OCI-M2 (cell line): ENCODE results near the gene EHMT1.
"Not testable (repeated sequence)": the region's sequence is repeated elsewhere in the genome, so short reads cannot be mapped to it uniquely, and the experiment has no call there.

Source experiments
- DNase-seq: peaks from one replicate; lab custom pipeline; 2025; ENCODE audit not compliant: unreplicated experiment; lab: John Stamatoyannopoulos, UW

Gene EHMT1

DNA sequence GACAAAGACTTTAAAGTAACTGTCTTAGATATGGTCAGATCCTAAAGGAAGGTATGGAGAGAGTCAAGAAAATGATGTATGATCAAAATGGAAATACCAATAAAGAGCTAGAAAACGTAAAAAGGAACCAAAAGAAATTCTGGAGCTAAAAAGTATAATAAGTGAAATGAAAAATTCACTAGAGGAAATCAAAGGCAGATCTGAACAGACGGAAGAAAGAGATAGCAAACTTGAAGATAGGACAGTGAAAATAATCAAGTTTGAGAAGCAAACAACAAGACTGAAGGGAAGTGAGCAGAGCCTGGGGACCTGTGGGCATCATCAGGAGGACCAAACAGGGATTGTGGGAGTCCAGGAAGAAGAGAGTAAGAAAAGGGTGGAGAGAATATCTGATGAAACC lies 115.4 kb downstream of the EHMT1 start:
- no peak for DNase-seq

DNA sequence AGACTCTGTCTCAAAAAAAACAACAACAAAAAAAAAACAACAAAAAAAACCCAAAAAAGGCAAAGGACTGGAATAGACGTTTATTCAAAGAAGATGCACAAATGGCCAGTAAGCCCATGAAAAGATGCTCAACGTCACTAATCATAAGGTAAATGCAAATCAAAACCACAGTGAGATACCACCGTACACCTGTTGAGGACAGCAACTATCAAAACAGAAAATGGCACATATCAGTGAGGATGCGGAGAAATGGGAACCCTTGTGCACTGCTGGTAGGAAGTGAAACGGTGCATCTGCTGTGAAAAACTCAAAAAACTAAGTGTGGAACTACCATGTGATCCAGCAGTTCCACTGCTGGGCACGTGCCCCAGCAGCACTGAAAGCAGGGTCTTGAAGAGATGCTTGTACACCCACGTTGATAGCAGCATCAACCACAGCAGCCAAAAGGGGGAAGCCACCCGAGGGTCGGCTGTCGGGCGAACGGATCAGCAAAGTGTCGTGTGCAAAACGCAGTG lies 119.4 kb downstream of the EHMT1 start:
- not testable (repeated sequence) for DNase-seq

DNA sequence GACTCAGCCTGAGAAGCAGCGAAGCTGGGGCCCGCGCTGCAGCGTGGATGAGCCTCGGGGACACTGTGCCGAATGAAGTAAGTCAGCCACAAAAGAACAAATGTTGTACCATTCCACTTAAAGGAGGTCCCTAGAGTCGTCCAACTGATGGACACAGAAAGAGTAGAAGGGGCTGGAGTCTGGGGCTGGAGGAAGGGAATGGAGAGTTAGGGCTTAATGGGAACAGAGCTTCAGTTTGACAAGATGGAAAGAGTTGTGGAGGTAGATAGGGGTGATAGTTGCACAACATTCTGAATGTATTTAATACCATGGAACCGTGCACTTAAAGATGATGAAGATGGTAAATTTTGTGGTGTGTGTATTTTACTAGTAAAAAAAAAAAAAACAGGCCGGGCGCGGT lies 119.9 kb downstream of the EHMT1 start:
- no peak for DNase-seq

DNA sequence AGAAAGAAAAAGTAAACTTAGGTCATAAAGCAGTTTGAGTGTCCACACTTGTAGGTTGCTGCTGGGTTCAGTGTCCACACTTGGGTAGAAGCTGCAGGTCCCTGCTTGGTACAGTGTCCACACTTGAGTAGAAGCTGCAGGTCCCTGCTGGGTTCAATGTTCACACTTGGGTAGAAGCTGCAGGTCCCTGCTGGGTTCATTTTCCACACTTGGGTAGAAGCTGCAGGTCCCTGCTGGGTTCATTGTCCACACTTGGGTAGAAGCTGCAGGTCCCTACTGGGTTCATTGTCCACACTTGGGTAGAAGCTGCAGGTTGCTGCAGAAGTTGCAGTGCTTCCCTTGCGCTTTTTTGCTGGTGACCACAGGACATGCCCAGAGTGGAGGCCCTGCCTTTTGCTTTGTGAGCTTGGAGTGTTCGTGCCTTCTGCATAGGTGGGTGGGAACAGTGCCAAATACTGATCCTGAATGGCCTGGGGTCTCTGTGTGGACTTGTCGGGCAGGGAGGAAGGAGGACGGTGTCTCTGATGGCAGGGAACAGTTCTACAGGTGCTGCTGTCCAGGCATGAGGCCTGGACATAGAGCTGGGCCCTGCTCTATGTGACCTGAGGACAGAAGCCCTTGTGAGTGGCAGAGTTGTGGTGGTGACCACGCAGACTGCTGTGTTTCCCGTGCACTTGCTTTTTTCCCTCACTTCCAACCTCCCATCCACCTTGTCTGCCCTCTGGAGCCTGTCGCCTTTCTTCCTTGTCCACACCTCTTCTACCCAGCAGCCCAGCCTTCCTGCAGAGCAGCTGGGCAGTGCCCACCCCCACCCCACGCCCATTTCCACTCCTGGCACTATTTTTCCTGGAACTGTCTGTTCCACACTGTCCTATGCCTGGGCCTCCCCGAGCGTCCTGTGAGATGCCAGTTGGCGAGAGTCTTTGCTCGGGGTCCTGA lies 120.8 kb downstream of the EHMT1 start:
- no peak for DNase-seq

DNA sequence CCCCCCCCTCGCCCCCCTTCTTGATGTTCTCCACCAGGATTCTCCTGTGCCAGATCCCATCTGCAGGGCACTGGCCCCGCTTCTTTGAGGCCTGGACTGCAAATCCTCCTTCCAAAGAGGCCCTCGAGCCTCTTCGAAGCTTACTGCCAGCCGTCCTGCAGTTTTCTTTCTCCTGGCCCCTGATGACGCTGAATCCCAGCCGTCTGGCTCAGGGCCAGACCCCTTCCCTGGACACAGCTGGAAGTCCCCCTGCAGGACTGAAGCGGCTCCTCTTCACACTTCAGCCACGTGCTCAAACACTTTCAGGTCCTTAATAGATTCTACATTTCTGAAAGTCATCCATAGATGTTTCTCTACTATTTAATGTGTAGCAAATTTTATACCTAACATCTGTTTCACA lies 121.5 kb downstream of the EHMT1 start:
- no peak for DNase-seq

DNA sequence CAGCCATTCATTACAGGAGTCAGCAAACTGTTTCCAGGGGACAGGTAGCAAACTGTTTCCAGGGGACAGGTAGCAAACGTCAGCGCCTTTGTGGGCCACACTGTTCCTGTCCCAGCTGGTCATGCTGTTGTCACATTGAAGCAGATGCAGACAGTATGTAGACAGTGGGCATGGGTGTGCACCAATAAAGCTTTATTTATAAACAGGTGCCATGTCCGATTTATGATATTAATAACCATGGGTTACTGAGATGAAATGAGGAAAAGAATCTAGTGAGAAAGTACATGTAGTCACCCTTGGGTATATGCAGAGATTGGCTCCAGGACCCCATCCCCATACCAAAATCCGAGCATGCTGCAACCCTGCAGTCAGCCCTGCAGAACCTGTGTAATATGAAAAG lies 122.5 kb downstream of the EHMT1 start:
- DNase-seq = no peak

DNA sequence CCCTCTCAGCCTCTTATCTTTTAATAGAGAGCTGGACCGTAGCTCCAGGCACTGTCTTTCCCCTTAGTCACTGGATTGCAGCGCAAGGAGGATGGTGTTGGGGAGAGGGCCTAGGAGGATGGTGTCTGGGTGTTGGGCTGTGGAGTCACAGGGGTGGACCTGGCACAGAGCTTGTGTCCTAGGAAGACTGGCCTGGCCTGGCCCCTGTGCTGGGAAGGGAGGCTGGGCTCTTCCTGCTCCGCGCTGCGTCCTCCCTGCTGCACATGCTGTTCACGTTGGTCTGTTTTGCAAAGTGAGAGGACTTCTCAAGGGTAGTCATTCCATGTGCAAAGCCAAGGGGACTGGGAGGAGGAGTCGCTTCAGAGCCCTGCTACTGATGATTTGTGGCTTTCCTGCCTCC lies 123.9 kb downstream of the EHMT1 start:
- DNase-seq = no peak

DNA sequence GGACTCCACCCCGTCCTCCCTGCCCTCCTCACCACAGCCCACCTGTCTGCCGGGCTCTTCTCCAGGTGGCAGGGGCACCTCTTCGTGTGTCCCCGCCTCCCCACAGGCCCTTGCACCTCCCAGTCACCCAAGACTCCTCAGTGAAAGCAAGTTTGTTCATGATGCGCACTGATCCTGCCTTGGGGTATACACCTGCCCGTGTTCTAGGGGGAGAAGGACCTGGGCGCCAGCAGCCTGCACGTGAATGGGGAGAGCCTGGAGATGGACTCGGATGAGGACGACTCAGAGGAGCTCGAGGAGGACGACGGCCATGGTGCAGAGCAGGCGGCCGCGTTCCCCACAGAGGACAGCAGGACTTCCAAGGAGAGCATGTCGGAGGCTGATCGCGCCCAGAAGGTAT lies 124.9 kb downstream of the EHMT1 start:
- DNase-seq = no peak

DNA sequence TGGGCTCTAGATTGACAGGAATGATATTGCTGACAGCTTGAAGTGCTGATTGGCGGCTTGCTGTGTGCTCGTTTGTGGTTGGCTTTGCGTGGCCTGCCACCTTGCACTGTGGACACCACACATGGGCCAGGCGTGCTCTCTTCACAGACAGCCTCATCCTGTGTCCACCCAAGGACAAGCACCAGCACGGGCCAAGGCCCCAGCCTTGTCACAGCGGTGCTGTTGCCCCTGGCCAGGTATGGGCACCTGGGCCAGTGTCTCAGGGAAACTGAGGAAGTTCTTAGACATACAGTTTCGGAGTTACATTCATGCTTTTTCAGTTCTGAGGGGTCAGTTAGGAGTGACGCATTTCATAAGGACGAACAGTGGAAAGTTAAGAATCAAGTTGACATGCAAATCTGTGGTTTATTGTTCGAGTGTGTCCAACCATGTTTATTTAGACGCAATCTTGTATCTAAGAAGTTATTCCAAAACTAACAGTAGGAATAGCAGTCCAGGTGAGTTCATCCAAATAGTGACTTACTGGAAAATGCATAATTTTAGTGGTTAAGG lies 125.9 kb downstream of the EHMT1 start:
- no peak for DNase-seq

DNA sequence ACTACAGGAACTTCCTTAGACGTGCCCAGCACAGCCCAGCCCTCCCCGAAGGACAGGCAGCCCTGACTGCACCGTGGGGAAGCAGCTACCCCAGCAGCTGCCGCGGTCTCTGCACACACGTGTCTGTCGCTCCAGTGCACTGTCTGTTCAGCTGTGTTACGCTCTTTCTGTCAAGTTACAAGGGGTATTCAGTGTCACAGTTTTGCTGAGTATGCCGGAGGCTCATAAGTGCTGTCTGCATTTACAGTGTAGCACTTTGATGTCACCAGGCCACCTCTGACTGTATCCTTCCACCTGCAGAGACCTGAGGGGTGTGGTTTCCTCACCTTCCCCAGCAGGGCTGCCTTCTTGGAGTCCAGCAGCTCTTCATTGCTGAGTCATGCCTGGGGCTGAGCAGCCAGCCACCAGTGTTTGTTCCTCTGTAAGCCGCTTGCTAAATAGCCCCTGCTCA lies 126.8 kb downstream of the EHMT1 start:
- DNase-seq = no peak

DNA sequence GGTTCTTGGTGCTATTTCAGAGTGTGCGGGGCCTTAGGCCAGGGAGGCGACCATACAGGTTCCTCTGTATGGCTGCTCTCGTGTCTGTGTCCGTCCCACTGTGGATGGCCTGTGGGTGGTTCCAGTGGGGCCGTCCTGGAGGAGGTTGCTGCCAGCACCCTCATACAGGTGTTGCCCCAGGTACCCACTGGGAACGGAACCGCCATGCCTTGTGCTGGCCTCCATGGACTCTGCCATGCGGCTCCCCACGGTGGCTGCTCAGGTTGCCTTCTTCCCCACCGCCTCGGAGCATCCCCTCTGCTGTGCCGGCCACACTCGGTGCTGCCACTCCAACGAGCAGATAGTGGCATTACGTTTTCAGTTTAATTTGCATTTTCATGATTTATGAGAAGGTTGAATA lies 129.5 kb downstream of the EHMT1 start:
- DNase-seq = no peak

DNA sequence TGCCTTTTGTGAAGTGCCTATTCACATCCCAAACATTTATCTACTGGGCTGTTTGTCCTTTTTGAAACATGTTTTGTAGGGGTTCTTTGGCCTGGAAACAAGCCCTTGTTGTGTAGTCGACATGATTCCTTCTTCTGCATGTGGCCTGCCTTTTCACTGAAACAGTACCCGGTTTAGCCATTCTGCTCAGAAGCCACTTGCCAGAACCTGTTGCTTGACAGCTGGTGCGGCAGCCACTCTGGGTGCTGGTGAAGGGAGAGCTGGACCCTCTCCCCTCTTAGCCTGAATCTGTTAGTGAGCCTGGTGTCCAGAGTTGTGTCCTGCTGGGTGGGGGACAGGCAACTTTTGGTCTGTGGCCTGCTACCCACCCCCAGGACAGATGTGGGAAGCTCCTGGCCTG lies 129.9 kb downstream of the EHMT1 start:
- no peak for DNase-seq

DNA sequence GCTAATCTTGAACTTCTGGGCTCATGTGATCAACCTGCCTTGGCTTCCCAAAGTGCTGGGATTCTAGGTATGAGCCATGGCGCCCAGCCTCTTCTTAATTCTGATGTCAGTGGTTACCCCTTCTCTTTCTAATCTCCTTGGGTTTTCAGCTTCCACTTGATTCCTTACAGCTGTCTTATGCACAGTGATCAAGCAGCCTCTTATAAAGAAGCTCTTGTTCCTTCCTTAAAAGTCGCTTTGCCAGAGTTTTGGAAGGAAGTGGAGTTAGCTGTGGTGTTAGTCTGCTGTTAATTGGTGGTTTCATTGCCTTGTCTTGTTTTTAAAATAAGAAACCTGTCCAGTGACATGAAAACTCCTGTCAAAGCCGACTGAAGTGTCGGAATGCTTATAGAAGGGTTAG lies 130.7 kb downstream of the EHMT1 start:
- DNase-seq = no peak

DNA sequence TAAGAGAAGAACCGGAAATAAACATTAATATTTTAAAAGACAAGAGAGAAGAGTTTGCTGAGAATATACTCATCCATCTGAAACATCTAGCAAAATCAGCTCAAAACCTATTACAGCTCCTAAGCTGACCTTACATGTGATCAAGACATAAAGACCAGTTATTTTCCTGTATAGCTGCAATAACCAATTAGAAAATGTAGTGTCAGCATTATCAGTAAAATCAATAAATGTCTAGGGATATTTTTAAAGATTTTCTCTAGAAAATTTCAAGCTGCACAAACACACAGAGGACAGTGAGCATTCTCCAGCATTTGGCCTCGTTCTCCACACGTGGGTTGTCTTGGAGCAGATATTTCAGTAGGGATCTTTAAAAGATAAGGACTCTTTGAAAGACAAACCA lies 131.2 kb downstream of the EHMT1 start:
- DNase-seq = no peak

DNA sequence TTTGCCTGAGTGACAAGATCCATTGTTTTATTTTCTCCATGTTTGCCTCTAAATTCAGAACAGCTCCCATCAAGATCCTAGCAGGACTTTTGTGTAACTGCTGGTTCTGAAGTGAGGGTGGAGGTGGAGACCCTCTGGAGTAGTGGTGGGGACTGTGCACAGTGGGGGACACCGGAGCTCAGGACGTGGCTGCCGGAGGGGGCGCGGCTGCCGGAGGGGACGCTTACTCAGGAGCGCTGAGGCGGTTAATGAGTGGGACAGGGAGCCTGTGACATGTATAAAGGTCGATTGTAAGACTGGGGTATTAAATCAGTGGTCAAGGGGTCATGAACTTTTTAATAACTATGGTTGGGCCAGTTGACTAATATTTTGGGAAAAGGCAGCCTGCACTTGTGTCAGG lies 131.8 kb downstream of the EHMT1 start:
- no peak for DNase-seq

DNA sequence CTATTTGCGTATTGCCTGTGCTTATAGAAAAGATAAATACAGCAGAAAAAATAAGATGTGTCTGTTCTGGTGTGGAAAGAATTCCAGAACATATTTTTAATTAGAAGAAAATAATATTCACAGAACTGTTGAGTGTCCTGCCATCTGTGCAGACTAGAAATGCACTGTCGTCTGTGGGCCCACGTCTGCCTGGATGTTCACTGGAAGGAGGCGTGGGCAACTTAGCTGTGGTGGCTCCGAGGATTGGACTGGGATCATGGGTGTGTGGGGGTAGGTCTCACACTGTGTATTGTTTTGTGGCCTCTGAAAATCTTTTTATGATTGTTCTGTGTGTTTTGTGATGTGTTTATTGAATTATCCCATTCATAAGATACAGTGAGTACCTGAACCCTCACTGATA lies 132.8 kb downstream of the EHMT1 start:
- DNase-seq = no peak

DNA sequence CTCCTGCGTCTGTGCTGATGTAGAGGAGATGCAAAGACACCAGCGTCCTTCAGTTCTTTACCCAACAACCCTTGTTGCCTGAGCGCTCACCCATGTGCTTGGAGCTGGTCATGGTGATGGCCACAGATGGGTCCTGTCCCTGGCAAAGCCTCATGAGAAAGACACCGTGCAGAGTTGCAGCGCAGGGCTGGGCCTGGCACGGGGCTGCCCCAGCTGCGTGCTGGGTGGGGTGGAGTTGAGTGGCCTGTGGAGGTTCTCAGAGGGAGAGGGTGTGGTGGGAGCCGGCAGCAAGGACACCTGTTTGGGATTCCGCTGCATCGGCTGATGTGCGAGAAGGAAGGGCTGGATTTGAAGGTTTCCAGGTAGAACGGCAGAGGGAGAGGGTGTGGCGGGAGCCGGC lies 133.6 kb downstream of the EHMT1 start:
- no peak for DNase-seq

DNA sequence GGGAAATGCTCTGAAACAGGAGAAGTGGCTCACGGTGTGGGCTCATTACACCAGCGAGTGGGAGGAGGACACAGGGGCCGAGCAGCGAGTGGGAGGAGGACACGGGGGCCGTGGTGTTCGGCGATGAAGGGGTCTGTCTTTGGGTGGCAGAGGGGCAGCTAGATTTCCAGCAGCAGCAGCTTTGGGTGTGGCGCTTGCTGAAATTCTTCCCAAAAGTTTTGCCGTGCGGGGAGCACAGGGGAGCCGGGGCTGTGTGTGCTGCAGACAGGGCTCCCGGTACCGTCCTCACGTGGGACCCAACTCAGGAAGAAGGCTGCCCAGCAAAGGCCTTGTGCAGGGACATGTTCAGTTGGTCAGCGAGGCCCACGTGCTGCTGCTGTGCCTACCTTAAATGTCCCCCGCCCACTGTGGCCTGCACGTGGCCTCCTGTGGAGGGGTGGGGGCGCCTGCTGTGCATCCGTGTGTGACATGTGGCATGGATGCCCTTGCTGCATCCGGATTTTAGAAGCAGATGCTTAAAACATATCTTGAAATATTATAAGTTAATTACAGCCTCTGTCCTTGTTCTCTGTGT lies 134.5 kb downstream of the EHMT1 start:
- no peak for DNase-seq

DNA sequence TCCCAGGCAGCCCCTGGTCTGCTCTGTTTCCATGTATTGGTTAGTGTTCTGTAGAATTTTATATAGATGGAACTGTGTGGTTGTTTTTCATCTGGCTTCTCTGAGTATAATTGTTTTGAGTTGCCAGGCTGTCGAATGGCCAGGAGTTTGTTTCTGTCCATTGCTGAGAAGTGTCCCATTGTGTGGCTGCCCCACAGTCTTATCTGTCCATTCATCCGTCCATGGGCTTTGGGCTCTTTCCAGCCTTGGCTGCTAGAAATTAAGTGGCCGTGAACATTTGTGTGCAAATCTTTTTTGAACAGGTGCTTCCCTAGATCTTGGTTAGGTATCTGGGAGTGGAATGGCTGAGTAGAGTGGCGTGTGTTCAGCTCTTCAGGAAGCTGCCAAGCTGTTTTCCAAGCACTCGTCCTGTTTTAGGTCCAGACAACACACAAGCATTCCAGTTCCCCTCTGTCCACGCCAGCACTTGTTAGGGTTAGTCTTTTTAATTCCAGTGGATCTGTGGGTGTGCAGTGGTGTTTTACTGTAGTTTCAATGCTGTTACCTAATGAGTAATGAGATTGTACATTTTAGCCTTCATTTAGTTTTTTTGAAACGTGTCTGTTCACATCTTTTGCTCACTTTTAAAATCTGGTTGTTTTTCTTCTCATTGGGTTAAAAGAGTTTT lies 136.6 kb downstream of the EHMT1 start:
- DNase-seq = no peak

DNA sequence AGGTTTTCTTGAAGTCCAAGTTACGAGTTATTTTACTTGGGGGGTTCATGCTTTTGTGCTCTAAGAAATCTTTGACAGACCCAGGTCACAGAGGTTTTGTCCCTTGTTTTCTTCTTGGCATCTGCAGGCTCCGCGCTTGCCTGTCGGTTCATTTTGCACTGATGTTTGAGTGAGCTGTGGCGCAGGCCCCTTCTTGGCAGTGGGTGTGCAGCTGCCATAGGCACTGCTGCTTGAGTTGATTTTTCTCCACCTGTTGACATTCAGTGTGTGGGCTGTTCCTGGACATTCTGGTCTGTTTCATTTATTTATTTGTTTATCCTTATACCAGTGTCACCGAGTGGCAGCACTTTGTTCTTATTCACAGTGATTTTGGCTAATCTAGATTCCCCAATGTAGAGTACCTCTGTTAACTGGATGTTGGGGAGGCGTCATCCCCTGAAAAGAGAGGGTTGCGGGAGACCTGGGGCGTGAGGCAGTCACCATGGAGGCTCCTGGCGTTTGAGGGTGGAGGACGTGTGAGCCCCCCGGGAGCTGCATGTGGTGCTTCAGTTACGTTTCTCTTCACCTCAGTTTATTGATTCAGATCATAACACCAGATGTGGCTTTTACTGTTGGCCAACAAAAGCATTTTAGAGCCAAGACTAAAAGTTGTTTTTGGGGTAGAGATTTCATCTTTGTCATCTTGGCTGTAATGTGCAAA lies 137.4 kb downstream of the EHMT1 start:
- DNase-seq = no peak

DNA sequence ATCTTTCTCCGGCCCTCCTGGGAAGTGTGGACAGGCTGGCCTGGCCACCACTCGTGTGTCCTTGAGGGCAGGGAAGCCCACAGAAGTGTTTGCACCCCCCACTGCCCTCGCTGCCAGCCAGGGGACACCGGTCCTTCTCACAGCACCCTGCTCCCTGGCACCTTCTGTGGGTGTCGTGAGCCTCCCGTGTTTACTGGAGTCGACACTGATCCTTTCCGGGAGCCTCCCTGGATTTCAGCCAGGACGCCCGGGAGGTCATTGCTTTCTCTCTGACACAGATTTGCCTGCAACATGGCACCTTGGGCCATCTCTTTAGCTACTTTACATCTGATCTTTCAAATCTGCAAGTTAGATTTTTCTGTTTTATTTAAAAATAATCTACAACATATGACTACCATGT lies 138.3 kb downstream of the EHMT1 start:
- DNase-seq = no peak
